K562 (cell line): ENCODE measurements around the gene POU4F1. TPM values are rescaled to one million over a fixed set of nuclear protein-coding genes. Genes with fewer than 3 reads are reported as not detected.

Experiments used
- ARID3B ChIP-seq: fragments of 250-450 bp; sonication (Bioruptor Pico); IDR thresholded peaks from 2 replicates; pipeline ENCODE4 v1.4.0; 2020; ENCODE audit warnings: borderline replicate concordance
- CBFA2T3 ChIP-seq: fragments of 450-650 bp; IDR thresholded peaks from 2 replicates; pipeline ENCODE4 v1.6.1; 2017
- CCNT2 ChIP-seq: IDR thresholded peaks from 2 replicates; pipeline ENCODE4 v1.6.1; 2011; ENCODE audit warnings: borderline replicate concordance, low read depth, mild to moderate bottlenecking, moderate library complexity, mixed read lengths, low read length; ENCODE audit not compliant: insufficient read length; ENCODE audit errors: extremely low read depth
- CEBPG ChIP-seq, 3 experiments: fragments of 200-800 bp in 1 of 3; sonication (Bioruptor generic) in 1 of 3; sonication (generic) in 1 of 3; formaldehyde crosslinking in 1 of 3; IDR thresholded peaks in 2 of 3; conservative IDR thresholded peaks in 1 of 3; 2 replicates each; pipeline versions ENCODE4 v1.6.1 to v1.8.0; 2016 to 2022; ENCODE audit warnings: missing compliant biosample characterization in 2 of 3, missing genetic modification characterization in 2 of 3, mild to moderate bottlenecking in 1 of 3, missing genetic modification reagents in 1 of 3
- CSDE1 ChIP-seq, 2 experiments: fragments of 450-650 bp; IDR thresholded peaks; 2 replicates each; pipeline ENCODE4 v1.6.1; 2016; ENCODE audit warnings: mild to moderate bottlenecking in 1 of 2
- HMG20A ChIP-seq: fragments of 450-650 bp; formaldehyde crosslinking; conservative IDR thresholded peaks from 2 replicates; pipeline ENCODE4 v1.4.0; 2020; ENCODE audit warnings: mild to moderate bottlenecking, mixed read lengths
- MEIS2 ChIP-seq: fragments of 450-650 bp; IDR thresholded peaks from 2 replicates; pipeline ENCODE4 v1.6.1; 2014; ENCODE audit warnings: mild to moderate bottlenecking; ENCODE audit not compliant: partially characterized antibody
- PHTF2 ChIP-seq: fragments of 250-450 bp; sonication (Bioruptor Pico); IDR thresholded peaks from 2 replicates; pipeline ENCODE4 v1.5.0; 2021; ENCODE audit warnings: mild to moderate bottlenecking
- PTRF ChIP-seq: fragments of 450-650 bp; IDR thresholded peaks from 2 replicates; pipeline ENCODE4 v1.6.1; 2016; ENCODE audit warnings: mild to moderate bottlenecking, missing genetic modification characterization, missing compliant biosample characterization
- RB1 ChIP-seq: fragments of 450-650 bp; IDR thresholded peaks from 2 replicates; pipeline ENCODE4 v1.6.1; 2017; ENCODE audit warnings: low read depth, mild to moderate bottlenecking
- RBFOX2 ChIP-seq: fragments of 200-400 bp; formaldehyde crosslinking; IDR thresholded peaks from 2 replicates; pipeline ENCODE4 v1.6.1; 2017; ENCODE audit warnings: low read depth, mild to moderate bottlenecking, low read length, moderate library complexity
- SFPQ ChIP-seq: fragments of 200-400 bp; formaldehyde crosslinking; IDR thresholded peaks from 2 replicates; pipeline ENCODE4 v1.6.1; 2017; ENCODE audit warnings: mild to moderate bottlenecking, low read depth, low read length, moderate library complexity
- SIN3A ChIP-seq, 2 experiments: fragments of 150-350 bp in 1 of 2; IDR thresholded peaks; 2 replicates each; pipeline ENCODE4 v1.6.1; 2011 to 2016; ENCODE audit warnings: borderline replicate concordance in 2 of 2, low read depth in 2 of 2, low read length in 2 of 2, mild to moderate bottlenecking in 2 of 2, moderate library complexity in 2 of 2; ENCODE audit not compliant: control insufficient read depth in 1 of 2
- SNIP1 ChIP-seq: fragments of 450-650 bp; IDR thresholded peaks from 2 replicates; pipeline ENCODE4 v1.7.1; 2017; ENCODE audit warnings: low read depth, mild to moderate bottlenecking
- SRSF7 ChIP-seq: fragments of 200-400 bp; formaldehyde crosslinking; optimal IDR thresholded peaks from 2 replicates; pipeline ENCODE3; 2017; ENCODE audit warnings: mild to moderate bottlenecking, low read depth, low read length
- U2AF1 ChIP-seq: fragments of 200-400 bp; formaldehyde crosslinking; optimal IDR thresholded peaks from 2 replicates; pipeline ENCODE3; 2017; ENCODE audit warnings: mild to moderate bottlenecking, low read depth, low read length, moderate library complexity
- ZNF140 ChIP-seq: fragments of 250-450 bp; sonication (Bioruptor Pico); IDR thresholded peaks from 2 replicates; pipeline ENCODE4 v1.8.0; 2021; ENCODE audit warnings: moderate library complexity, mild to moderate bottlenecking, inconsistent platforms
- ZNF175 ChIP-seq: fragments of 200-800 bp; sonication (Bioruptor generic); IDR thresholded peaks from 2 replicates; pipeline ENCODE4 v1.6.1; 2016; ENCODE audit warnings: low read depth, mild to moderate bottlenecking, missing genetic modification characterization, missing compliant biosample characterization
- ZNF354B ChIP-seq: fragments of 250-450 bp; sonication (Bioruptor Pico); IDR thresholded peaks from 2 replicates; pipeline ENCODE4 v1.4.0; 2020
- polyA plus RNA-seq, 8 experiments: library from polyadenylated mRNA; depleted of rRNA in 4 of 8; stranded (reverse) in 5 of 8; unstranded in 3 of 8; fragments of >200 nt; fragmentation: Nextera tagmentation in 2 of 8; fragmentation: Illumina TruSeq in 1 of 8; extraction: Ambion mirVana in 2 of 8; extraction: Trizol in 1 of 8; gene quantifications; 2 replicates each; pipeline versions ENCODE4 v1.2.1 to v1.2.3, GENCODE V29; 2011 to 2014; ENCODE audit warnings: inconsistent platforms in 1 of 8, missing spikeins in 1 of 8
- total RNA-seq, 7 experiments: library from RNA; depleted of rRNA in 6 of 7; stranded (reverse); fragments of >200 nt in 6 of 7; fragmentation: Illumina TruSeq in 2 of 7; extraction: Trizol in 2 of 7; gene quantifications; 2 replicates each; pipeline versions ENCODE4 v1.2.1 to v1.2.3, GENCODE V29; 2011 to 2021; ENCODE audit warnings: low replicate concordance in 1 of 7
- TF ChIP-seq, protein P1 (sequence below): sonication (generic); formaldehyde crosslinking; IDR thresholded peaks from 2 replicates; pipeline ENCODE4 v1.8.0; 2022; ENCODE audit warnings: mild to moderate bottlenecking, missing genetic modification reagents, borderline replicate concordance

Gene POU4F1
- total and polyA plus RNA-seq, 9 of the 15 experiments (the other 6 are each of a cell fraction or from before 2014, with no cell fraction given), result 0.61 to 2.8 (median 1.5) TPM

DNA sequence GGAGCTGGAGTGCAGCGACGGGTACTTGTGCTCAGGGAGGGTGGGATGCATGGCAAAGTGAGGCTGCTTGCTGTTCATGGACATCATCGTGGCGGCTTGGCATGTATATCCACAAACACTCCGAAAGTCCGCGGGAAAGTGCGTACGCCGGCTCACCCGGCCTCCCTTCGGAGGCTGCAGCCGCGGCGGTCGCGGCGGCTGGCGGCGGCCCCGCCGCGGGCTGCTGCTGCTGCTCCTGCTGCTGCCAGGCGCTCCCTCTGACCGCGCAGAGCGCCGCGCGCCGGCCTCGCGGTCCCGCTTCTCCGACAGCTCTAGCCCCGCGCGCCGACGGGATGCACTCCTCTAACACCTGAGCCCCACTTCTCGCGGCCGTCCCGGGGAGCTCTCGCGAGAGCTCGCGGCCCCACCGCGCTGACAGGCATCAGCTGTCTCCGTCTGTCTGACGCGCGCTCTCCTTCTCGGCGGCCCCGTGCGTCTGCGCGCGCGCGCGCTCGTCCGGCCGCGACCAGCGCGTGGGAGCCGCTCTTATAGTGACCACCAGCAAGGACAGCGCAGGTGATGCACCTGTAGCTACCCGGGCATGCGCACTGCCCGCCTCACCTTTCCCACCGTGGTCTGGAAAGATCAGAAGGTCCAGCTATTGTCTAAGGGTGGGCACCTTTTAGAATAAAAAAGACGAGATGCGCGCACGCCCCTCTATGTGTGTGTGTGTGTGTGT is at the start of gene POU4F1 (continued):
- TF ChIP-seq CCNT2, result peak; percentile 38
- TF ChIP-seq SNIP1, result no peak
- no peak for TF ChIP-seq ARID3B (CRISPR knock-in tag)
- TF ChIP-seq, protein P1, sequence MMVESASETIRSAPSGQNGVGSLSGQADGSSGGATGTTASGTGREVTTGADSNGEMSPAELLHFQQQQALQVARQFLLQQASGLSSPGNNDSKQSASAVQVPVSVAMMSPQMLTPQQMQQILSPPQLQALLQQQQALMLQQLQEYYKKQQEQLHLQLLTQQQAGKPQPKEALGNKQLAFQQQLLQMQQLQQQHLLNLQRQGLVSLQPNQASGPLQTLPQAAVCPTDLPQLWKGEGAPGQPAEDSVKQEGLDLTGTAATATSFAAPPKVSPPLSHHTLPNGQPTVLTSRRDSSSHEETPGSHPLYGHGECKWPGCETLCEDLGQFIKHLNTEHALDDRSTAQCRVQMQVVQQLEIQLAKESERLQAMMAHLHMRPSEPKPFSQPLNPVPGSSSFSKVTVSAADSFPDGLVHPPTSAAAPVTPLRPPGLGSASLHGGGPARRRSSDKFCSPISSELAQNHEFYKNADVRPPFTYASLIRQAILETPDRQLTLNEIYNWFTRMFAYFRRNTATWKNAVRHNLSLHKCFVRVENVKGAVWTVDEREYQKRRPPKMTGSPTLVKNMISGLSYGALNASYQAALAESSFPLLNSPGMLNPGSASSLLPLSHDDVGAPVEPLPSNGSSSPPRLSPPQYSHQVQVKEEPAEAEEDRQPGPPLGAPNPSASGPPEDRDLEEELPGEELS (CRISPR knock-in tag), result no peak
- peak; percentile 78 for TF ChIP-seq RBFOX2
- no peak for TF ChIP-seq ZNF140
- no peak for TF ChIP-seq SFPQ
- TF ChIP-seq CBFA2T3, result no peak
- no peak for TF ChIP-seq U2AF1
- TF ChIP-seq CEBPG (CRISPR knock-in tag; IDR thresholded peaks at IDR 0.05), result no peak
- no peak for TF ChIP-seq CEBPG (tag; conservative IDR thresholded peaks at IDR 0.05 in 1 of 2, IDR thresholded peaks at IDR 0.05 in 1 of 2)
- no peak for TF ChIP-seq PHTF2 (CRISPR knock-in tag)
- TF ChIP-seq SRSF7, result no peak
- TF ChIP-seq SIN3A (IDR thresholded peaks at IDR 0.05; ENCODE audit: borderline replicate concordance in 2 of 2, control insufficient read depth in 1 of 2, low read depth in 2 of 2, low read length in 2 of 2), result peak in 1 of 2 experiments; percentile 49; a peak in 1 of 4 replicates
- TF ChIP-seq MEIS2, result peak; percentile 88
- TF ChIP-seq RB1, result peak; percentile 54
- TF ChIP-seq ZNF354B, result no peak
- no peak for TF ChIP-seq PTRF (tag)
- TF ChIP-seq HMG20A, result no peak
- TF ChIP-seq CSDE1 (IDR thresholded peaks at IDR 0.05), result no peak
- TF ChIP-seq ZNF175 (CRISPR knock-in tag), result no peak
